SK-N-SH (cell line): Measurements from ENCODE around the gene NXPH4. TPM values are rescaled to one million over a fixed set of nuclear protein-coding genes. Genes with fewer than 3 reads are reported as not detected.

Experiments used
- CTCF ChIA-PET: fragments of 300-600, 350-600 bp; formaldehyde crosslinking; extraction: SDS; loops from one replicate; lab custom pipeline; 2021; lab: Yijun Ruan, JAX
- POLR2A ChIA-PET: fragments of 350-600 bp; sonication (Branson Sonifier 250); formaldehyde crosslinking; extraction: SDS; loops from one replicate; lab custom pipeline; 2020; ENCODE audit warnings: antibody characterized with exemption, inconsistent platforms; lab: Yijun Ruan, JAX
- DNase-seq: peaks from one replicate; pipeline ENCODE4 v3.0.0; 2012
- H2AFZ ChIP-seq: fragments of 200-600 bp; sonication (generic); 2 replicates; pipeline ENCODE4 v1.8.1; 2016; ENCODE audit warnings: antibody characterized with exemption, mild to moderate bottlenecking, low read depth
- H3F3A ChIP-seq: fragments of 200-600 bp; sonication (generic); replicated peaks from 2 replicates; pipeline ENCODE3; 2016; ENCODE audit warnings: antibody characterized with exemption, mild to moderate bottlenecking; ENCODE audit not compliant: insufficient read depth
- H3K27ac ChIP-seq, 2 experiments: fragments of 200-500 bp in 1 of 2; fragments of 200-600 bp in 1 of 2; sonication (Bioruptor generic) in 1 of 2; sonication (generic), shearing (Covaris generic) in 1 of 2; 2 replicates each; pipeline versions ENCODE4 v1.5.1 to v1.6.1; 2014 to 2016; ENCODE audit warnings: low read depth in 2 of 2, inconsistent platforms in 1 of 2, low read length in 1 of 2, mild to moderate bottlenecking in 1 of 2, mixed read lengths in 1 of 2
- H3K27me3 ChIP-seq: fragments of 200-600 bp; sonication (generic), shearing (Covaris generic); 2 replicates; pipeline ENCODE4 v1.6.1; 2016; ENCODE audit warnings: mixed run types; ENCODE audit not compliant: insufficient read depth
- H3K36me3 ChIP-seq, 2 experiments: fragments of 200-500 bp in 1 of 2; fragments of 200-600 bp in 1 of 2; sonication (Bioruptor generic) in 1 of 2; sonication (generic) in 1 of 2; replicated peaks in 1 of 2; 2 replicates each; pipeline versions ENCODE3 to v1.5.1; 2014 to 2016; ENCODE audit warnings: low read length in 1 of 2, mild to moderate bottlenecking in 1 of 2; ENCODE audit not compliant: insufficient read depth in 2 of 2, control insufficient read depth in 1 of 2
- H3K4me1 ChIP-seq, 2 experiments: fragments of 200-500 bp in 1 of 2; fragments of 200-600 bp in 1 of 2; sonication (Bioruptor generic) in 1 of 2; sonication (generic), shearing (Covaris generic) in 1 of 2; 2 replicates each; pipeline versions ENCODE4 v1.5.1 to v1.6.1; 2014 to 2016; ENCODE audit warnings: low read depth in 1 of 2, low read length in 1 of 2, mixed run types in 1 of 2; ENCODE audit not compliant: insufficient read depth in 2 of 2, control insufficient read depth in 1 of 2
- H3K4me2 ChIP-seq: fragments of 200-600 bp; sonication (generic), shearing (Covaris generic); 2 replicates; pipeline ENCODE4 v1.6.1; 2017; ENCODE audit warnings: mixed run types
- H3K4me3 ChIP-seq, 2 experiments: fragments of 200-500 bp in 1 of 2; fragments of 200-600 bp in 1 of 2; sonication (Bioruptor generic) in 1 of 2; sonication (generic), shearing (Covaris generic) in 1 of 2; 2 replicates each; pipeline versions ENCODE4 v1.5.1 to v1.8.1; 2014 to 2016; ENCODE audit warnings: low read depth in 2 of 2, inconsistent platforms in 1 of 2, low read length in 1 of 2, mild to moderate bottlenecking in 1 of 2, mixed read lengths in 1 of 2, moderate library complexity in 1 of 2
- H3K79me2 ChIP-seq: fragments of 200-600 bp; sonication (generic); 2 replicates; pipeline ENCODE4 v1.8.1; 2017; ENCODE audit warnings: mild to moderate bottlenecking; ENCODE audit not compliant: insufficient read depth
- H3K9ac ChIP-seq: fragments of 200-600 bp; sonication (generic); 2 replicates; pipeline ENCODE4 v1.6.1; 2017; ENCODE audit warnings: mixed run types
- H3K9me2 ChIP-seq: fragments of 200-600 bp; sonication (generic); 2 replicates; pipeline ENCODE4 v1.6.1; 2017; ENCODE audit warnings: mixed run types
- H3K9me3 ChIP-seq: fragments of 200-600 bp; sonication (generic); 2 replicates; pipeline ENCODE4 v1.6.1; 2017; ENCODE audit warnings: mixed run types, mild to moderate bottlenecking, moderate library complexity
- H4K20me1 ChIP-seq: fragments of 200-600 bp; sonication (generic); 2 replicates; pipeline ENCODE4 v1.6.1; 2017; ENCODE audit warnings: mild to moderate bottlenecking, mixed run types; ENCODE audit not compliant: insufficient read depth
- CHD2 ChIP-seq: fragments of 150-350 bp; IDR thresholded peaks from 2 replicates; pipeline ENCODE4 v1.6.1; 2018; ENCODE audit warnings: low read length; ENCODE audit not compliant: partially characterized antibody
- ELF1 ChIP-seq: IDR thresholded peaks from 2 replicates; pipeline ENCODE4 v1.4.0; 2012
- FOSL2 ChIP-seq: IDR thresholded peaks from 2 replicates; pipeline ENCODE4 v1.4.0; 2012; ENCODE audit warnings: low read depth, mild to moderate bottlenecking, moderate library complexity, borderline replicate concordance
- GABPA ChIP-seq: IDR thresholded peaks from 2 replicates; pipeline ENCODE4 v1.4.0; 2012; ENCODE audit warnings: low read depth, mild to moderate bottlenecking
- GATA2 ChIP-seq: sonication (generic); formaldehyde crosslinking; IDR thresholded peaks from 2 replicates; pipeline ENCODE4 v1.5.0; 2020; ENCODE audit warnings: mild to moderate bottlenecking, missing genetic modification reagents
- JUND ChIP-seq: IDR thresholded peaks from 2 replicates; pipeline ENCODE4 v1.4.0; 2012
- MEF2A ChIP-seq: IDR thresholded peaks from 2 replicates; pipeline ENCODE4 v1.4.0; 2012; ENCODE audit warnings: low read depth, borderline replicate concordance
- NFIC ChIP-seq: IDR thresholded peaks from 2 replicates; pipeline ENCODE4 v1.4.0; 2012; ENCODE audit warnings: borderline replicate concordance
- NRF1 ChIP-seq: IDR thresholded peaks from 2 replicates; pipeline ENCODE4 v1.6.1; 2012; ENCODE audit warnings: low read depth, mild to moderate bottlenecking, low read length
- REST ChIP-seq: IDR thresholded peaks from 2 replicates; pipeline ENCODE4 v1.6.1; 2012; ENCODE audit warnings: mild to moderate bottlenecking, low read depth, low read length, moderate library complexity
- RXRA ChIP-seq: IDR thresholded peaks from 2 replicates; pipeline ENCODE4 v1.4.0; 2012; ENCODE audit warnings: low read depth, mild to moderate bottlenecking, borderline replicate concordance
- SMC3 ChIP-seq: IDR thresholded peaks from 2 replicates; pipeline ENCODE4 v1.6.1; 2012; ENCODE audit warnings: low read depth, low read length, improper control_type of control experiment
- YY1 ChIP-seq: IDR thresholded peaks from 2 replicates; pipeline ENCODE4 v1.4.0; 2012; ENCODE audit warnings: low read depth, mild to moderate bottlenecking
- ZBTB33 ChIP-seq: IDR thresholded peaks from 2 replicates; pipeline ENCODE4 v1.4.0; 2012; ENCODE audit warnings: low read depth, borderline replicate concordance
- WGBS: methylation state at CpG from one replicate; pipeline ENCODE4 v1.1.6; 2017; ENCODE audit warnings: low lambda C conversion rate; 5-methylcytosine and 5-hydroxymethylcytosine counted together
- polyA plus RNA-seq, 3 experiments: library from polyadenylated mRNA; depleted of rRNA; stranded (reverse); fragments of >200 nt; gene quantifications; 2 replicates each; pipeline ENCODE4 v1.2.3, GENCODE V29; 2012

NXPH4 gene
- polyA plus RNA-seq, 1 of the 3 experiments (the other 2 are of a cell fraction) = 0.31 TPM

GRCh38 chr12:57187222-57188089 is 29.1 kb upstream of the NXPH4 start:
- no peak overlapping the region for H2AFZ ChIP-seq
- H3K27ac ChIP-seq = no peak overlapping the region
- peaks cover 5% of the 10 kb centered on the region for H3F3A ChIP-seq
- TF ChIP-seq SMC3 = no peak
- TF ChIP-seq FOSL2 = no peak
- no peak for TF ChIP-seq NFIC
- no peak for TF ChIP-seq YY1
- no peak for TF ChIP-seq GATA2
- TF ChIP-seq GABPA = no peak
- no peak for TF ChIP-seq ZBTB33
- TF ChIP-seq NRF1 = no peak
- no peak for TF ChIP-seq MEF2A
- TF ChIP-seq JUND = no peak
- no peak for TF ChIP-seq CHD2
- no peak for TF ChIP-seq REST
- TF ChIP-seq ELF1 = no peak
- TF ChIP-seq RXRA = no peak
- no peak overlapping the region for H3K4me3 ChIP-seq
- no peaks in the 10 kb centered on the region for H3K79me2 ChIP-seq
- CTCF ChIA-PET = interaction anchor here (1.2 to 31.5 kb wide), 7 partner anchors 27 to 118 kb away, joined by 3 to 616 read pairs (median 52); partner anchors contain the start of genes LRP1, LRP1-AS and STAT6
- H3K9me2 ChIP-seq = no peaks in the 10 kb centered on the region
- no peaks in the 10 kb centered on the region for H4K20me1 ChIP-seq
- H3K27me3 ChIP-seq = no peaks in the 10 kb centered on the region
- WGBS = 87% methylated on average over 17 of the region's 21 CpGs
- no peak for DNase-seq
- H3K36me3 ChIP-seq = peaks cover 25 to 77% of the 10 kb centered on the region in 2 experiments
- H3K4me1 ChIP-seq = no peaks in the 10 kb centered on the region
- no peak overlapping the region for H3K4me2 ChIP-seq
- no peaks in the 10 kb centered on the region for H3K9me3 ChIP-seq
- POLR2A ChIA-PET = interaction anchor here (0.9 to 1.2 kb wide), 2 partner anchors 9 to 12 kb away, joined by 3 read pairs; no protein-coding TSS in a partner anchor
- H3K9ac ChIP-seq = no peak overlapping the region
